ENCODE data around the gene CD8B. TPM values are rescaled to one million over a fixed set of nuclear protein-coding genes. Genes with fewer than 3 reads are reported as not detected.

CD8B gene
- total RNA-seq, 1 donor from 2014 or later: not detected

GRCh38 chr2:86815611-86816010 is 46.1 kb downstream of the CD8B start:
- Mint-ChIP-seq H3K27ac (no peak overlapping the region), H3K4me1 (no peaks in the 10 kb centered on the region), H3K4me3 (no peak overlapping the region), H3K27me3 (ENCODE audit: low read depth) (peaks cover 9% of the 10 kb centered on the region), H3K9me3 (peaks cover 24% of the 10 kb centered on the region), H3K36me3 (peaks cover 3% of the 10 kb centered on the region)
- no peak for DNase-seq (ENCODE audit: low spot score in 2 of 2, unreplicated experiment in 2 of 2)
- no peak for TF ChIP-seq CTCF (IDR thresholded peaks at IDR 0.05; ENCODE audit: unreplicated experiment)

- H3K27ac Mint-ChIP-seq: no peak overlapping the region
- peaks cover 15% of the 10 kb centered on the region for H3K9me3 Mint-ChIP-seq
- peaks cover 19% of the 10 kb centered on the region for H3K27me3 Mint-ChIP-seq (ENCODE audit: low read depth)
- H3K4me1 Mint-ChIP-seq: peaks cover 8% of the 10 kb centered on the region
- H3K4me3 Mint-ChIP-seq: no peak overlapping the region
- no peak for TF ChIP-seq CTCF (IDR thresholded peaks at IDR 0.05; ENCODE audit: unreplicated experiment)
- no peak for DNase-seq (ENCODE audit: low spot score in 2 of 2, unreplicated experiment in 2 of 2)
- H3K36me3 Mint-ChIP-seq: peaks cover 3% of the 10 kb centered on the region
Measured at GRCh38 chr2:86809481-86810121, 52.1 kb downstream of the CD8B start.

- peaks cover 8% of the 10 kb centered on the region for H3K4me1 Mint-ChIP-seq
- TF ChIP-seq CTCF (IDR thresholded peaks at IDR 0.05; ENCODE audit: unreplicated experiment): peak; percentile 92
- peaks cover 19% of the 10 kb centered on the region for H3K27me3 Mint-ChIP-seq (ENCODE audit: low read depth)
- peak; percentile 74 to 96 for DNase-seq (ENCODE audit: low spot score in 2 of 2, unreplicated experiment in 2 of 2)
- peaks cover 12% of the 10 kb centered on the region for H3K9me3 Mint-ChIP-seq
- H3K27ac Mint-ChIP-seq: peak overlapping the region; percentile 94
- H3K36me3 Mint-ChIP-seq: peaks cover 3% of the 10 kb centered on the region
- peak overlapping the region; percentile 94 for H3K4me3 Mint-ChIP-seq
Measured at GRCh38 chr2:86808315-86809161, 53.1 kb downstream of the CD8B start.

GRCh38 chr2:86807468-86808275 is 54.0 kb downstream of the CD8B start:
- peak in 1 of 2 experiments; percentile 66 for DNase-seq (ENCODE audit: low spot score in 2 of 2, unreplicated experiment in 2 of 2)
- no peaks in the 10 kb centered on the region for H3K36me3 Mint-ChIP-seq
- peak overlapping the region; percentile 94 for H3K27ac Mint-ChIP-seq
- peaks cover 20% of the 10 kb centered on the region for H3K27me3 Mint-ChIP-seq (ENCODE audit: low read depth)
- peaks cover 8% of the 10 kb centered on the region for H3K4me1 Mint-ChIP-seq
- peaks cover 3% of the 10 kb centered on the region for H3K9me3 Mint-ChIP-seq
- TF ChIP-seq CTCF (IDR thresholded peaks at IDR 0.05; ENCODE audit: unreplicated experiment): no peak
- H3K4me3 Mint-ChIP-seq: peak overlapping the region; percentile 94

GRCh38 chr2:86807133-86807467 is 54.6 kb downstream of the CD8B start:
- TF ChIP-seq CTCF (IDR thresholded peaks at IDR 0.05; ENCODE audit: unreplicated experiment): no peak
- H3K4me3 Mint-ChIP-seq: peak overlapping the region; percentile 94
- DNase-seq (ENCODE audit: low spot score in 2 of 2, unreplicated experiment in 2 of 2): no peak
- no peaks in the 10 kb centered on the region for H3K9me3 Mint-ChIP-seq
- peaks cover 8% of the 10 kb centered on the region for H3K4me1 Mint-ChIP-seq
- H3K27ac Mint-ChIP-seq: peak overlapping the region; percentile 94
- peaks cover 20% of the 10 kb centered on the region for H3K27me3 Mint-ChIP-seq (ENCODE audit: low read depth)
- H3K36me3 Mint-ChIP-seq: no peaks in the 10 kb centered on the region

Measured in mesothelial cell of epicardium (in vitro differentiated cells).